OCI-LY7 (cell line): Measurements from ENCODE around the gene DST. TPM values are rescaled to one million over a fixed set of nuclear protein-coding genes. Genes with fewer than 3 reads are reported as not detected.
"Not testable (repeated sequence)": the region's sequence is repeated elsewhere in the genome, so short reads cannot be mapped to it uniquely, and the experiment has no call there.

Source experiments
- BruUV-seq: library from RNA; stranded (reverse); fragments of 400-500 nt; replicated peaks from 2 replicates; lab custom pipeline; 2021; lab: Mats Ljungman, UMichigan
- CTCF ChIA-PET: fragments of 300-600 bp; sonication (Branson Sonifier 250); formaldehyde crosslinking; loops from one replicate; lab custom pipeline; 2022; ENCODE audit warnings: antibody characterized with exemption; ENCODE audit not compliant: unreplicated experiment; lab: Charles Lee
- POLR2A ChIA-PET: fragments of 300-600 bp; sonication (Branson Sonifier 250); formaldehyde crosslinking; loops from one replicate; lab custom pipeline; 2022; ENCODE audit warnings: antibody characterized with exemption; lab: Charles Lee
- DNase-seq: peaks from one replicate; pipeline ENCODE4 v3.0.0-alpha.2; 2015; ENCODE audit warnings: low spot score
- H2AFZ ChIP-seq: fragments of 200-600 bp; sonication (generic), shearing (Covaris generic); 2 replicates; pipeline ENCODE4 v1.6.1; 2014; ENCODE audit warnings: mild to moderate bottlenecking, antibody characterized with exemption, low read length, moderate library complexity
- H3K27ac ChIP-seq: fragments of 200-600 bp; sonication (generic); 2 replicates; pipeline ENCODE4 v1.5.1; 2014; ENCODE audit warnings: mixed run types, low read depth, mild to moderate bottlenecking, moderate library complexity, low read length, inconsistent platforms; ENCODE audit not compliant: poor library complexity, severe bottlenecking
- H3K36me3 ChIP-seq: fragments of 200-600 bp; sonication (generic); 2 replicates; pipeline ENCODE4 v1.6.1; 2014; ENCODE audit warnings: mild to moderate bottlenecking, antibody characterized with exemption, low read length, moderate library complexity, mixed read lengths; ENCODE audit not compliant: insufficient read depth
- H3K4me1 ChIP-seq: fragments of 200-600 bp; sonication (generic); 2 replicates; pipeline ENCODE4 v1.5.1; 2014; ENCODE audit warnings: mild to moderate bottlenecking, low read length; ENCODE audit not compliant: insufficient read depth, poor library complexity, severe bottlenecking
- H3K4me2 ChIP-seq: fragments of 200-600 bp; sonication (generic); 2 replicates; pipeline ENCODE4 v1.6.1; 2014; ENCODE audit warnings: mild to moderate bottlenecking, low read length
- H3K4me3 ChIP-seq: fragments of 200-600 bp; sonication (generic); 2 replicates; pipeline ENCODE4 v1.5.1; 2014; ENCODE audit warnings: mild to moderate bottlenecking, low read depth, low read length; ENCODE audit not compliant: poor library complexity, severe bottlenecking
- H3K79me2 ChIP-seq: fragments of 200-600 bp; sonication (generic); 2 replicates; pipeline ENCODE4 v1.6.1; 2016; ENCODE audit warnings: low read depth, mild to moderate bottlenecking, low read length, moderate library complexity, mixed read lengths; ENCODE audit not compliant: insufficient read depth
- H3K9me2 ChIP-seq: fragments of 200-600 bp; sonication (generic); 2 replicates; pipeline ENCODE4 v1.6.1; 2016; ENCODE audit warnings: mild to moderate bottlenecking, low read length, mixed read lengths; ENCODE audit not compliant: insufficient read depth
- H3K9me3 ChIP-seq: fragments of 200-600 bp; sonication (generic); 2 replicates; pipeline ENCODE4 v1.6.1; 2014; ENCODE audit warnings: mild to moderate bottlenecking, mixed run types, low read length, mixed read lengths
- H4K20me1 ChIP-seq: fragments of 200-600 bp; sonication (generic); 2 replicates; pipeline ENCODE4 v1.6.1; 2014; ENCODE audit warnings: mild to moderate bottlenecking, antibody characterized with exemption, low read length, moderate library complexity, mixed read lengths; ENCODE audit not compliant: insufficient read depth
- CTCF ChIP-seq: fragments of 200-600 bp; sonication (generic); conservative IDR thresholded peaks from 2 replicates; pipeline ENCODE4 v1.5.1; 2014; ENCODE audit warnings: mild to moderate bottlenecking, antibody characterized with exemption, low read length, moderate library complexity, mixed read lengths
- EZH2phosphoT487 ChIP-seq: fragments of 200-600 bp; sonication (generic); IDR thresholded peaks from 2 replicates; pipeline ENCODE4 v1.6.1; 2018; ENCODE audit warnings: low read depth, borderline replicate concordance, mild to moderate bottlenecking, mixed run types, antibody characterized with exemption, low read length, moderate library complexity, mixed read lengths
- intact Hi-C: fragments of 100-400 bp; cut with micrococcal nuclease; formaldehyde crosslinking; loops from one replicate; pipeline ENCODE4 v1.10.0; 2022; ENCODE audit not compliant: unreplicated experiment
- total RNA-seq, 2 experiments: library from RNA; depleted of rRNA in 1 of 2; stranded (reverse); fragments of >200 nt in 1 of 2; shearing (Covaris generic) in 1 of 2; gene quantifications; 2 replicates each; pipeline ENCODE4 v1.2.3, GENCODE V29; 2014 to 2022

Gene DST
- total RNA-seq, 2 experiments from 2014 or later, result 8.4 to 19.4 TPM

GRCh38 chr6:56497240-56497639, 145.4 kb downstream of the DST start:
- Histone ChIP-seq H3K79me2 (no peaks in the 10 kb centered on the region), H4K20me1 (no peaks in the 10 kb centered on the region), H3K4me2 (no peak overlapping the region), H3K4me1 (no peaks in the 10 kb centered on the region), H3K9me2 (no peaks in the 10 kb centered on the region), H2AFZ (no peak overlapping the region), H3K4me3 (no peak overlapping the region), H3K36me3 (no peaks in the 10 kb centered on the region), H3K9me3 (no peaks in the 10 kb centered on the region), H3K27ac (no peak overlapping the region)
- POLR2A ChIA-PET, result interaction anchor here (0.9 kb wide), 1 partner anchor 24 kb away, joined by 3 read pairs; no protein-coding TSS in a partner anchor
- intact Hi-C loops, result no loop called here
- CTCF ChIA-PET, result no interaction called here
- no peak for TF ChIP-seq EZH2phosphoT487
- no peak for TF ChIP-seq CTCF
- BruUV-seq, result no TSS peak
- DNase-seq, result no peak

GRCh38 chr6:56496650-56497049, 146.0 kb downstream of the DST start:
- H3K36me3 ChIP-seq, H3K4me3 ChIP-seq, H3K27ac ChIP-seq, H3K4me2 ChIP-seq, H4K20me1 ChIP-seq, H3K4me1 ChIP-seq, H3K9me3 ChIP-seq, CTCF ChIA-PET, BruUV-seq, H3K79me2 ChIP-seq, intact Hi-C loops, H3K9me2 ChIP-seq, POLR2A ChIA-PET, H2AFZ ChIP-seq, DNase-seq: not testable (repeated sequence)

- Histone ChIP-seq H3K9me3 (no peaks in the 10 kb centered on the region), H4K20me1 (no peaks in the 10 kb centered on the region), H3K4me1 (no peaks in the 10 kb centered on the region), H3K4me3 (no peak overlapping the region), H3K79me2 (no peaks in the 10 kb centered on the region), H2AFZ (no peak overlapping the region), H3K36me3 (no peaks in the 10 kb centered on the region), H3K4me2 (no peak overlapping the region), H3K27ac (no peak overlapping the region), H3K9me2 (no peaks in the 10 kb centered on the region)
- ChIA-PET CTCF (no interaction called here), POLR2A (interaction anchor here (1.4 kb wide), 1 partner anchor 27 kb away, joined by 3 read pairs; no protein-coding TSS in a partner anchor)
- no TSS peak for BruUV-seq
- intact Hi-C loops, result no loop called here
- TF ChIP-seq EZH2phosphoT487 (no peak), CTCF (no peak)
- no peak for DNase-seq
Observed at GRCh38 chr6:56495654-56496053, 147.0 kb downstream of the DST start.
